Breast epithelium (tissue), 3 donors: Measurements from ENCODE around the gene TFB2M.

ENCODE experiments used
- CTCF ChIP-seq, 3 donors: fragments of 450-650 bp; IDR thresholded peaks; one replicate each; pipeline ENCODE4 v1.5.1; 2016 to 2017; ENCODE audit warnings: antibody characterized with exemption in 3 of 3, mild to moderate bottlenecking in 3 of 3, moderate library complexity in 3 of 3
- POLR2A ChIP-seq: fragments of 450-650 bp; IDR thresholded peaks from one replicate; pipeline ENCODE4 v1.6.1; 2016; ENCODE audit warnings: antibody characterized with exemption, mild to moderate bottlenecking, moderate library complexity
- POLR2AphosphoS5 ChIP-seq, 3 donors: sonication (generic); formaldehyde crosslinking; IDR thresholded peaks; one replicate each; pipeline ENCODE4 v1.6.1; 2017; ENCODE audit warnings: antibody characterized with exemption in 3 of 3

- no peak for TF ChIP-seq CTCF (IDR thresholded peaks at IDR 0.05)
- TF ChIP-seq POLR2AphosphoS5 (IDR thresholded peaks at IDR 0.05): peak; percentile 83 to 95 (median 83)
- TF ChIP-seq POLR2A: peak; percentile 83
Measured at GRCh38 chr1:246566128-246566812, at the start of gene TFB2M, which contains the start of gene CNST.
